Liver (tissue), 9 donors: ENCODE measurements around the gene SLC24A1. TPM values are rescaled to one million over a fixed set of nuclear protein-coding genes. Genes with fewer than 3 reads are reported as not detected.

Experiments used
- DNase-seq: peaks from one replicate; pipeline ENCODE4 v3.0.0-alpha.2; 2017; ENCODE audit warnings: low spot score
- H3K27ac ChIP-seq, 2 donors: one replicate each; pipeline ENCODE4 v1.7.0; 2013; ENCODE audit warnings: inconsistent platforms in 2 of 2, low read length in 2 of 2, control low read depth in 1 of 2, low read depth in 1 of 2, mild to moderate bottlenecking in 1 of 2
- H3K27me3 ChIP-seq, 4 donors: one replicate each; pipeline versions ENCODE4 v1.6.1 to v1.7.0; 2013; ENCODE audit warnings: low read length in 3 of 4, inconsistent platforms in 1 of 4, mild to moderate bottlenecking in 1 of 4, moderate library complexity in 1 of 4; ENCODE audit not compliant: control insufficient read depth in 4 of 4, insufficient read depth in 4 of 4
- H3K36me3 ChIP-seq, 4 donors: one replicate each; pipeline versions ENCODE4 v1.6.1 to v1.7.0; 2013; ENCODE audit warnings: low read length in 3 of 4, mild to moderate bottlenecking in 3 of 4, low read depth in 1 of 4, moderate library complexity in 1 of 4; ENCODE audit not compliant: control insufficient read depth in 4 of 4, insufficient read depth in 3 of 4
- H3K4me1 ChIP-seq, 4 donors: one replicate each; pipeline versions ENCODE4 v1.6.1 to v1.7.0; 2013; ENCODE audit warnings: low read length in 3 of 4, mild to moderate bottlenecking in 3 of 4, moderate library complexity in 1 of 4; ENCODE audit not compliant: control insufficient read depth in 4 of 4, insufficient read depth in 4 of 4
- H3K4me3 ChIP-seq, 3 donors: one replicate each; pipeline versions ENCODE4 v1.6.1 to v1.7.0; 2013; ENCODE audit warnings: low read length in 3 of 3, control low read depth in 1 of 3, low read depth in 1 of 3, mild to moderate bottlenecking in 1 of 3
- H3K9ac ChIP-seq, 2 donors: one replicate each; pipeline ENCODE4 v1.7.0; 2013; ENCODE audit warnings: low read length in 2 of 2, mild to moderate bottlenecking in 2 of 2, moderate library complexity in 2 of 2, control low read depth in 1 of 2, low read depth in 1 of 2
- H3K9me3 ChIP-seq, 4 donors: one replicate each; pipeline versions ENCODE4 v1.6.1 to v1.7.0; 2013; ENCODE audit warnings: low read length in 3 of 4; ENCODE audit not compliant: control insufficient read depth in 4 of 4
- CTCF ChIP-seq: fragments of 150-350 bp; IDR thresholded peaks from 2 replicates; pipeline ENCODE4 v1.5.1; 2017; ENCODE audit warnings: improper control_type of control experiment, low read depth, low read length; ENCODE audit not compliant: missing input control
- EGR1 ChIP-seq, 2 donors: IDR thresholded peaks; 2 replicates each; pipeline ENCODE4 v1.6.1; 2016 to 2018; ENCODE audit warnings: antibody characterized with exemption in 2 of 2, low read depth in 2 of 2
- FOXA2 ChIP-seq: IDR thresholded peaks from 2 replicates; pipeline ENCODE4 v1.6.1; 2016; ENCODE audit warnings: antibody characterized with exemption
- GABPA ChIP-seq, 2 donors: IDR thresholded peaks in 1 of 2; conservative IDR thresholded peaks in 1 of 2; 2 replicates each; pipeline ENCODE4 v1.6.1; 2016; ENCODE audit warnings: antibody characterized with exemption in 2 of 2, mild to moderate bottlenecking in 1 of 2, moderate library complexity in 1 of 2
- HNF4A ChIP-seq, 2 donors: conservative IDR thresholded peaks; 2 replicates each; pipeline ENCODE4 v1.6.1; 2016; ENCODE audit warnings: antibody characterized with exemption in 2 of 2, mild to moderate bottlenecking in 2 of 2
- HNF4G ChIP-seq: IDR thresholded peaks from 2 replicates; pipeline ENCODE4 v1.6.1; 2016; ENCODE audit warnings: antibody characterized with exemption
- JUND ChIP-seq, 2 donors: IDR thresholded peaks; 2 replicates each; pipeline ENCODE4 v1.6.1; 2016; ENCODE audit warnings: antibody characterized with exemption in 2 of 2
- MAX ChIP-seq: IDR thresholded peaks from 2 replicates; pipeline ENCODE4 v1.6.1; 2016; ENCODE audit warnings: antibody characterized with exemption
- NR2F2 ChIP-seq: IDR thresholded peaks from 2 replicates; pipeline ENCODE4 v1.6.1; 2016; ENCODE audit warnings: antibody characterized with exemption
- RAD21 ChIP-seq, 2 donors: IDR thresholded peaks; 2 replicates each; pipeline ENCODE4 v1.6.1; 2016; ENCODE audit warnings: antibody characterized with exemption in 2 of 2, mild to moderate bottlenecking in 2 of 2
- REST ChIP-seq: IDR thresholded peaks from 2 replicates; pipeline ENCODE4 v1.6.1; 2016; ENCODE audit warnings: antibody characterized with exemption, mild to moderate bottlenecking
- RXRA ChIP-seq, 2 donors: IDR thresholded peaks; 2 replicates each; pipeline ENCODE4 v1.6.1; 2017 to 2018; ENCODE audit warnings: antibody characterized with exemption in 2 of 2, mild to moderate bottlenecking in 1 of 2
- SP1 ChIP-seq: IDR thresholded peaks from 2 replicates; pipeline ENCODE4 v1.6.1; 2018; ENCODE audit warnings: antibody characterized with exemption, mild to moderate bottlenecking
- TAF1 ChIP-seq: conservative IDR thresholded peaks from 2 replicates; pipeline ENCODE4 v1.6.1; 2016; ENCODE audit warnings: antibody characterized with exemption, mild to moderate bottlenecking
- YY1 ChIP-seq: IDR thresholded peaks from 2 replicates; pipeline ENCODE4 v1.6.1; 2016; ENCODE audit warnings: antibody characterized with exemption, mild to moderate bottlenecking
- ZBTB33 ChIP-seq: IDR thresholded peaks from 2 replicates; pipeline ENCODE4 v1.6.1; 2016; ENCODE audit warnings: antibody characterized with exemption
- WGBS: extraction: QIAGEN DNeasy Blood & Tissue Kit; methylation state at CpG from one replicate; pipeline ENCODE4 v1.1.7; 2013; 5-methylcytosine and 5-hydroxymethylcytosine counted together
- polyA plus RNA-seq, 2 donors: library from polyadenylated mRNA; stranded (reverse) in 1 of 2; unstranded in 1 of 2; fragments of 200-250 nt in 1 of 2; fragments of >200 nt in 1 of 2; fragmentation: Nextera tagmentation in 1 of 2; extraction: Ambion mirVana in 1 of 2; gene quantifications; one replicate each; pipeline versions ENCODE4 v1.2.1 to v1.2.3, GENCODE V29; 2013 to 2015
- total RNA-seq, 2 donors: library from RNA; depleted of rRNA; stranded (reverse); fragments of >200 nt; gene quantifications; one replicate each; pipeline ENCODE4 v1.2.3, GENCODE V29; 2014
- donor health status: healthy.
- donor health status: healthy.
- donor health status: healthy.
- donor health status: healthy.
- donor health status: healthy.

Gene SLC24A1
- total RNA-seq (1 to 10 TPM; 1.8 to 2.6 TPM), polyA plus RNA-seq (1 to 10 TPM; 1.8 to 3.3 TPM)

- H3K4me1 ChIP-seq: peaks cover 0 to 3% (median 0%) of the 10 kb centered on the region in 4 donors
- H3K9ac ChIP-seq: no peak within 1 kb of the TSS
- no peak for DNase-seq
- no peak within 1 kb of the TSS for H3K27ac ChIP-seq
- H3K36me3 ChIP-seq: peaks cover 0 to 11% (median 6%) of the 10 kb centered on the region in 4 donors
- no peaks in the 10 kb centered on the region for H3K27me3 ChIP-seq
- no peak for TF ChIP-seq TAF1
- TF ChIP-seq JUND (IDR thresholded peaks at IDR 0.05): no peak
- no peak for TF ChIP-seq GABPA (IDR thresholded peaks at IDR 0.05 in 1 of 2, conservative IDR thresholded peaks at IDR 0.05 in 1 of 2)
- H3K9me3 ChIP-seq: no peaks in the 10 kb centered on the region
- 96% methylated on average over 6 of the region's 6 CpGs for WGBS
- no peak within 1 kb of the TSS for H3K4me3 ChIP-seq
Observed at GRCh38 chr15:65621638-65622037, at the start of gene SLC24A1. TSS of gene SLC24A1 (plus strand) at chr15:65621938. CDS start at chr15:65624081, 2,143 bp downstream.

- TF ChIP-seq REST (no peak), NR2F2 (no peak), MAX (no peak), TAF1 (no peak), ZBTB33 (no peak)
- Histone ChIP-seq H3K9ac (no peak overlapping the region), H3K4me3 (no peak overlapping the region), H3K27ac (no peak overlapping the region), H3K4me1 (peaks cover 0 to 2% (median 0%) of the 10 kb centered on the region in 4 donors), H3K9me3 (no peaks in the 10 kb centered on the region), H3K27me3 (no peaks in the 10 kb centered on the region), H3K36me3 (peaks cover 10 to 37% (median 26%) of the 10 kb centered on the region in 4 donors)
- DNase-seq: no peak
- WGBS: 94% methylated on average over 2 of the region's 2 CpGs
Observed at GRCh38 chr15:65571971-65572370, 49.8 kb upstream of the SLC24A1 start.

- WGBS: 100% methylated on average over 1 of the region's 1 CpG
- Histone ChIP-seq H3K9ac (no peak overlapping the region), H3K27ac (no peak overlapping the region), H3K27me3 (no peaks in the 10 kb centered on the region), H3K4me3 (no peak overlapping the region), H3K4me1 (peaks cover 0 to 2% (median 0%) of the 10 kb centered on the region in 4 donors), H3K9me3 (no peaks in the 10 kb centered on the region), H3K36me3 (peaks cover 18 to 59% (median 31%) of the 10 kb centered on the region in 4 donors)
- no peak for DNase-seq
- TF ChIP-seq GABPA (IDR thresholded peaks at IDR 0.05 in 1 of 2, conservative IDR thresholded peaks at IDR 0.05 in 1 of 2) (no peak), SP1 (no peak), JUND (IDR thresholded peaks at IDR 0.05) (no peak), RAD21 (IDR thresholded peaks at IDR 0.05) (no peak), YY1 (no peak), MAX (no peak), EGR1 (IDR thresholded peaks at IDR 0.05; ENCODE audit: low read depth in 2 of 2) (no peak), HNF4G (no peak), REST (no peak), CTCF (no peak), FOXA2 (no peak), RXRA (IDR thresholded peaks at IDR 0.05) (no peak), HNF4A (conservative IDR thresholded peaks at IDR 0.05) (no peak), NR2F2 (no peak), TAF1 (no peak)
Observed at GRCh38 chr15:65576664-65577063, 45.1 kb upstream of the SLC24A1 start.
